NCI-H748 (cell line): Measurements from ENCODE around the gene PLEKHG4.

Source experiments
- DNase-seq: peaks from one replicate; lab custom pipeline; 2025; ENCODE audit not compliant: unreplicated experiment; lab: John Stamatoyannopoulos, UW

The PLEKHG4 gene

DNA sequence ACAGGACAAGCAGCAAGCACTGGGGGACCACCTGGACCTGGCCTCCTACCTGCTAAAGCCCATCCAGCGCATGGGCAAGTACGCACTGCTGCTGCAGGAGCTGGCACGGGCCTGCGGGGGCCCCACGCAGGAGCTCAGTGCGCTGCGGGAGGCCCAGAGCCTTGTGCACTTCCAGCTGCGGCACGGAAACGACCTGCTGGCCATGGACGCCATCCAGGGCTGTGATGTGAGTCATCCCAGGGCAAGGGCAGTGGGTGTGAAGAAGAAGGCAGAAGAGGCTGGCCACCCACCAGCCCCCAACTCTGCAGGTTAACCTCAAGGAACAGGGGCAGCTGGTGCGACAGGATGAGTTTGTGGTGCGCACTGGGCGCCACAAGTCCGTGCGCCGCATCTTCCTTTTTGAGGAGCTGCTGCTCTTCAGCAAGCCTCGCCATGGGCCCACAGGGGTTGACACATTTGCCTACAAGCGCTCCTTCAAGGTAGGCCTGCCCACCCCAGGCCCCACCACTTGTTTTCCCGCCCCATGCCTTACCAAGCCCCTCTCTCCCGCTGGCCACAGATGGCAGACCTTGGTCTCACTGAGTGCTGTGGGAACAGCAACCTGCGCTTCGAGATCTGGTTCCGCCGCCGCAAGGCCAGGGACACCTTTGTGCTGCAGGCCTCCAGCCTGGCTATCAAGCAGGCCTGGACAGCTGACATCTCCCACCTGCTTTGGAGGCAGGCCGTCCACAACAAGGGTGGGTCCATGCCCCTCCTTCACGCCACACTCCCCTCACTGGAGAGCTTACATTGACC, 7.3 kb downstream of the PLEKHG4 start:
- no peak for DNase-seq

DNA sequence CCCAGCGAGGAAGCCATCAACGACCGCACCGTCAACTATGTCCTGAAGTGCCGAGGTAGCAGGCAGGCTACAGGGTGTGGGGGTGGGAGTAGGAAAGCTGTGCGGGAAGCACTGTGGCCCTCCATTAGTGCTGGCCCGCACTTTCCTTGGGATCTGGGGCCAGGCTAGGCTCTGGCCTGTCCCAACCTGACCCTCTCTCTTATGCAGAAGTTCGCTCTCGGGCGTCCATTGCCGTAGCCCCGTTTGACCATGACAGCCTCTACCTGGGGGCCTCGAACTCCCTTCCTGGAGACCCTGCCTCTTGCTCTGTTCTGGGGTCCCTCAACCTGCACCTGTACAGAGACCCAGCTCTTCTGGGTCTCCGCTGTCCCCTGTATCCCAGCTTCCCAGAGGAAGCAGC, 8.6 kb downstream of the PLEKHG4 start:
- DNase-seq = no peak

DNA sequence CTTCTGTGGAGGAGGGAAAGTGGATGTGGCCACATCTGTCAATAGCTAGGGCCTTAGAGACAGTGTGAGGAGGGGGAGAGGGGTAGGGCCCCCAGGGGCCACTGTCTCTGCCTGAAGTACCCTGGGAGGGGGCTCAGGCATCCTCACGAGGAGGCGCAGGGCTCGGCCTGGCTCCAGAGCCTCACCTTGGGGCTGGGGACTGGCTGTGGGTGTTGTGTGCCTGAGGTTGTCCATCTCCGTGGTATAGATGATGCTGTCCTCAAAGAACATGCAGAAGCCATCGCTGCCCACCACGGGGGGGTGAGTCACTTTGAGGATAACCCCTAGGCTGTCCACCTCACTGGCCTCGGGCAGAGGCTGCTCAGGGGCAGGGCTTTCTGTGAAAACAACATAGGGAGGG, 12.1 kb downstream of the PLEKHG4 start:
- no peak for DNase-seq

DNA sequence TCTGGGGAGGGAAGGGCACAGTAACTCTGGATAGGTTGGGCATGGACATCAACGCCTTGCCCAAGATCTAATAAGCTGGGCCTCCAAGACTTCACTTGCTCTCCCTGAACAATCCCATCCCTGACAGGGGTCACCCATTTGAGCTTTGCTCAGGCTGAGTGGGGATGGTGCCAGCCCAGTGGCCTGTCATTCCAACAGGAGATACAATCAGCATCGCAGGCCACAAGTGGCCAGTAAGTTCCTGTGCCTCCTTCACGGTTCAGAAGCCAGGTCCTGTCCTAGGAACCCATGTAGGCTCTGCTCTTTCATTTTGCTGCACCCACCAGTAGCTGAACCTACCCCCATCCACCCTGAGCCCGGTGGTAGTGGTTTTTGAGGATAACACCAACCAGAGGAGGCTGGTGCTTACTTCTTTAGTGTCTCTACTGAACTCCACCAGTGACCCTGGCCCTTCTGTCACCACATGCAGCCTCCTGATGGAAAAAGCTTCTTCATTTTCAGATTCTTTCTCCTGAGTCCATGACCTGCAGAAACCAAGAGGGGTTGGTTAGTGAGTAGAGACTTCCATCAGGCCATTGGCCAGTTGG, 14.9 kb downstream of the PLEKHG4 start:
- DNase-seq = no peak

DNA sequence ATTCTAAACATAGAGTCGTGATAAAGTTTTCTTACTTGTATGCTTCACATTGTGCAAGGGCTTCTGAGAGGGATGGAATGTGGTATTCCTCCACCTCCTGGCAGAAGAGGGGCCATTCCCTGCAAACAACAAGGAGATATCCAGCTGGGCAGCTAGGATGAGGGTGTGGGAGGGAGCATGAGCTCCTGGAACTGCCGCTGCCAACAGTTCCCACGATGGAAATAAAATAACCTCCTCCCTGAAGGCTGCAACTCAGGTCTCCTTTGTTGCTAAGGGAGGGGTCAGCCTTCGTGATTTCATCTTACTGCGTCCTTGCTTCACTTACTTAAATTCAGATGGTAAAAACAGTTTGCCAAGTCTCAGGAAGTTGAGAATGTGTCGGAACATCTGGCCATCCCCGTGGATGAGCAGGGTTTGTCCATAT, 15.6 kb downstream of the PLEKHG4 start:
- DNase-seq = no peak

DNA sequence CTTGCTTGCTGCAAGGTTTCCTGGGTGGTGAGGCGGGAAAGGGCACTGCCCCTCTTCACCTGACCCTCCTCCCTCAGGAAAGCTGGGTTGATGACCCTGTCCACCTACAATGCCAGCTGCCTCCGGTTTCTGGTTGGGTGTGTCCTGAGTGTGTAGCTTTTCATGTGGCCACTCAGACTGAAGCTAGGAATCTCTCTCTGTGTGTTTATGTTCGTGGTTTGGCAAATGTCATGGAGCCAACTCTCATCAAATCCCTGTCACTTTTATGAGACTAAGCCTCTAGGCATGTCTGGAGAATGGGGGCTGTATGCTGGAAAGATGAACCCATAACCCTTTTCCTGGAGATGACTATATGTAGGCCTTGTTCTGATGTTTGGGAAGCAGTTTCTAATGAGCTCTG, 17.1 kb downstream of the PLEKHG4 start:
- no peak for DNase-seq

DNA sequence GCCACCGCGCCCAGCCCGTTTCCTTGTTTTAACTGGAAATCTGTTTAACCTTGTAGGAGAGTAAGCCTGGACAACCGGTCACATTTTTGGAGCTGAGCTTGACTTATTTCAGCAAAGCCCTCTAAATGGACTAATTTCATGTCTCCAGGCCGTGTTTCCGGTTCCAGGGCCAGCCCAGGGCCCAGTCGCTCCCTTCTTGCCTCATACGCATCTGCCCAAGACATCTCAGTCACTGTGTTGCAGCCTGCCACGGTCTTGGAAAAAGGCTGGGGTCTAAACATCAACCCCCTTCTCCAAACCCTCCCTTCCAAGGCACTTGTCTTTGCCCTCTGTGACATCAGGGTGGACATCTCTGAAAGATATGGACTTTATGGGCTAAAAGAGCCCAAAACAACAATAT, 18.9 kb downstream of the PLEKHG4 start:
- DNase-seq = no peak

DNA sequence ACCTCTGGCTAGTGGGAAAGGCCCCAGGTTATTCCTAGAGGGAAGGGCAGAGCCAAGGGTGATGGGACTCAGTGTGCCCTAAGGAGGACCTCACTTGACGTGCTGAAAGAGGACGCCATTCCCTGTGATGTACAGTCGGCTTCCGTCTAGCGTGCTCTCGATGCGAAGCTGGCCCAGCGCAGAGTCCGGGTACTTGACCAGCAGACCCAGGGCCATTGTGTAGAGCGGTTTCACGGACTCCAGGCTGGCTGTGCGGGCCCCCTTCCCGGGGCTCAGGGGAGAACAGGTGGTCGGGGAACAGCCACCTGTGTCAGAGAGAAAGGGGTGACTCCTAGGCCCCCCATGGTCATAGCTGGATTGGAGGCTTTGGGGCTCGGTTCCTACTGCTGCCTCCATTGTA, 19.9 kb downstream of the PLEKHG4 start:
- DNase-seq = no peak

DNA sequence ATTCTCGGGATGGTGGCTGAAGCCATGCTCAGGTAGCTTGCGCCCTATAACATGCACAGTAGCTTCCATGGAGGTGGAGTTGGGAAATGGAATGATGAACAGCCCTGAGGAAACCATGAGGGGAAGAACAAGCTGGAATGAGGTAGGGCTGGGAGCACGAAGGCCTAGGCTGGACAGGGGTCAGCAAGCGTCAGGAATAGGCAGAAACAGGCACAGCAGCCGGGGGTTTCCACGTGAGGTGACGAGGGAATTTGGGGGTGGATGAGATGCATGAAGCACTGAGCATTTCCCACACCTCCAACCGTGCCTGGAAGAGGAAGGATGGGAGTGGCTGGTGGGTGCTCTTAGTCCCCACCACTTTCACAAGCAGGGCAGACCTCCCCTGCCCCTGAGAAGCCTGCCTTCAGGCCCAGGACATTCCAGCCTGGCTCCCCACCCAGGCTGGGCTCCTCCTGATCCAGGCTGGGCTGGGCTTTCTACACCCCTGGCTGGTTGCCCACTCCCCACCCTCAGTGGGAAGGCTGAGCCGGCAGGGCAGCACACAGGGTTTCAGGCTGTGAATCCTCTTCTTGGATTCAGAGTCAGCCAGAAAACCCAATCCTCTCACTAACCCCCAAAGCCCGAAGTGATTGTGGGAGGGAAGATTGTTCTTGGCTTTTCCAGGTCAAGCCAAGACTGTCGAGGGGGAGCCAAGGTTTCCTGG, 21.9 kb downstream of the PLEKHG4 start:
- DNase-seq = no peak

DNA sequence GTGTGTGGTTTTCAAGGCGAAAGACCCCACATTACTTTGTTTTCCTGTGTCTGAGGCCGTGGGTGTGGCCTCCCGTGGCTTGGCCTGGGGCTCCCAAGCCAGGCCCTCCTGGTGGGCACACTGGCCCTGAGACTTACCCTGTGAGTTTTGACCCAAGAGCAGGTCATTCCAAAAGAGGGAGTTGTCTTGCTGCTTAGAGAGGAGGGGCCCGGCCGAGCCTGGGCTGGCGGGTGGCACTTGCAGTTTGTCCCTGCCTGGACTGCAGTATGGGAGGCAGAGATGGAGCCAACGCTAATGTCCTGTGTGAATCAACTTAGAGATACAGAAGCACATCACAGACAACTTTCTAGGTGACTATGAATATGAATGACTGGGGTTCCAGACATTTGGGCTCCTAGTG, 22.7 kb downstream of the PLEKHG4 start:
- DNase-seq = no peak

DNA sequence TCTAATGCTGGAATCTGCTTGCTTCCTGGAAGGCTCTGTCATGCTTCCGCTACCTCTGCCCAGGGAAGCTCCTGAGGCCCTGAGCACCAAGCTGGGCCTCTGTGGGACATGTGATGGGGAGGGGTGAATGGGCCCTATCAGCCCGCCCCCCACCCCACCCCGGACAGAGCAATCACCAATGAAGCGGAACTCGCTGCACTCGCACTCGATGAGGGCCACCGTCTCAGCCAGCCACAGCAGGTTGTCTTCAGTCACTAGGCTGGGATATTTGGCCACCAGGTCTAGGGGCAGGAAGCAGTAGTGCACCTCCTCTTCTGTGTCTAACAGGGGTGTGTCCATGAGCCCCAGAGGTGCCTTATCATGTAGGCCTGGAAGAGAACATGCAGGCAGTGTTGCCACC, 23.6 kb downstream of the PLEKHG4 start:
- no peak for DNase-seq

DNA sequence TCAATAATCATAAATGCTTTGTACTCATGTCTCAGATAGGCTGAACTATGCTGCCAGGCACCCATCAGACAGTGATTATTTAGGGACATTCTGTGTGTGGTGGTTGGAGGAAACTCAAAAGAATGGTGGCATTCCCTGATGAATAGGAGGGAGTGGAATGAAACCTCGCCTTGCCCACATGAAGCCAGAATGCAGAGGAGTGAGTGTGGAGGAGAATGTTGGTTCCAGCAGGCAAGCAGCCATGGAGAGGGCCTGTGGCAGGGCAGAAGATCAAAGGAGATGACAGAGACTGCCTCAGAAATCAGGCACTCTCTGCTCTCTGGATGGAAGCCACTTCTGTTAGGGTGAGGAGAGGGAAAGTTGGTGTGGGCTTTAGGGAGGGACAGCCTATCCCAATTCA, 24.7 kb downstream of the PLEKHG4 start:
- DNase-seq = no peak

DNA sequence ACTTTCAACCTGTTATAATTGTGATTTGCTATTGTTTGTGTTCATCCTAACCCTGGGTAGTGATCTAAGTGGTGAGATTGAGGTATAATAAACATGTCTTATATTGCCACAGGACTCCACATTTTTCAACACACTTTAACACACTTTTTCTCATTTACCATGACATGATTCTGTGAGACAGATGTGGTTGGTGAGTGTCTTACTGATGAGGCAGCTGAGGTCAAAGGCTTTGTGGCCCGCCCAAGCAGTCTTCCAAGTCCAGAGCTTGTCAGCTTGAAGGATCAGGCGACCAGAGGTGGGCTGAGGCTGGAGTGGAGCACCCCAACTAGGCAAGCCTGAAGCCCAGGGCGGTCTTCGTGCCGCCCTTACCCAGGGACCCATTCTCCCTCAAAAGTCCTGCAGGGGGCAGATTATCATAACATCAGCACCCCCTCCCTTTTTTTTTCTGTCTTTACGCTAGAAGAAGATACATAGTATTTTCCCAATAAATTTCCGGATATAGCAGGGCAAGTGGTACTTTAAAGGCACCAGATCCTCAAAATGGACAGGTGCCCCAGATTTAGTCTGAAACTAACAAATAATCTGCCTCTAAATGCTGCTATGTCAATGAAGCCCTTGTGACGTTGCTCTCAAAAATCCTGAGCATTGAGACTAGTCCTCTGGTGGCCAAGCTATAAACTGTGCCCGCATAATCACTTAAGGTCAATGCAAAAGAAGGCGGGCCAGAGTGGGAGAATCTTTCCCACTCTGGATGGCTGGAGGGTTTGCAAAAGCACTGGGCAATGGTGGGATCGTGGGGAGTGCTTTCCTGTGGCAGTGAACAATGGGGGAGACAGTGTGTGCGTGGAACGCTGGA, 26.1 kb downstream of the PLEKHG4 start:
- no peak for DNase-seq

DNA sequence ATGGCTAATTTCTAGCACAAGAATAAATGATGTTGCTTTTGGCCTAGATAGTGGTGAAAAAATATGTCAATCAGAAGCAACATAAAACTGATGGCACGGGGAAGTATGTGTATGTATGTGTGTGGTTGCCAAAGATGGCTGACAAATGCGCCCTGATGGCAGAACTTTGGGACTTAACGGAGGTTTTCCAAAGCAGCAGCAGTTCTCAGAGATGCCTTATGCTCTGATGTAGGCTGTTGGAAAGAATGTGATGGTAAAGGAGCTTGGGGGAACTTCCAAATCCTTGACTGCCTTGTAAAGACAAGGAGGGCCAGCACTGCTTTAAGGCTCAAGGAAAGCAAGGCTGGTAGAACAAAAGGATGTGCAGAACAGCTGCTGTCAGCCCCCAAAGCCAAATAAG, 31.2 kb downstream of the PLEKHG4 start:
- no peak for DNase-seq

DNA sequence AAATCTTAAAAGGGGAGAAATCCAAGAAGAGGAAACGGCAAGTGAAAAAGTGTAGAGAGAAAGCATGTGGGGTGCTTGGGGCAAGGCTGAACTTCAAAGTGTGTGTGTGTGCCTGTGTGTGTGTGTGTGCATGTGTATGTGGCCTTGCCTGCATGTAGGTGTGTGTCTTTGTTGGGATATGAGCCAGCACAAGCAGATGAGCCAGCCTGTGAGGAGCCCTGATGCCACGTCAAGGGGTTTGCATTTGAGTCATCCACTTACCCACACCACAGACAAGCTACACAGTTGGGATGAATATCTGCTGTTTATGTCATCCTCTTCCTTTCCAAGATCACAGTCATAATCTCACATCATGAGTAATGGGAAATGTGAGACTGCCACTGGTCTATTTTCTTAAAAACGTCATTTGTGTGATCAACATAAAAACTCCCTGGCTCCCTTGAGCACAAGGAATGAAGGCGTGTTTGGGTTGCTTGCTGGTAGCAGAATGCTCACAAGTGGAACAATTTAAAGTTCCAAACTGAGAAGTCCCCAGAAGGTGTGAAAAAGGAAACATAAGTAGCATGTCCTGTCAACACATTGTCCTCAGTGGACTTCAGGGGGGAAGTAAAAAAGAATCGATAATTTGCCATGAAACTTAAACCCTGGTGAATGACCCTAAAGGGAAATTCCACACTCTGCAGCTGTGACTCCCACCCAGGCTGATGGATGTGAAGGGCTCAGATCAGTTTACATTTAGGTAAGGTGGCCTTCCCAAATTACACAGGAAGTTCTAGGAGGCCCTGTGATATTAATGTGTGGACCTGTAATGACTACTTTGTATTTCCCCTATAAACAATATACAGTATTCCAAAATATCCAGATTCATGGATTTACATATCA, 32.5 kb downstream of the PLEKHG4 start:
- DNase-seq = no peak

DNA sequence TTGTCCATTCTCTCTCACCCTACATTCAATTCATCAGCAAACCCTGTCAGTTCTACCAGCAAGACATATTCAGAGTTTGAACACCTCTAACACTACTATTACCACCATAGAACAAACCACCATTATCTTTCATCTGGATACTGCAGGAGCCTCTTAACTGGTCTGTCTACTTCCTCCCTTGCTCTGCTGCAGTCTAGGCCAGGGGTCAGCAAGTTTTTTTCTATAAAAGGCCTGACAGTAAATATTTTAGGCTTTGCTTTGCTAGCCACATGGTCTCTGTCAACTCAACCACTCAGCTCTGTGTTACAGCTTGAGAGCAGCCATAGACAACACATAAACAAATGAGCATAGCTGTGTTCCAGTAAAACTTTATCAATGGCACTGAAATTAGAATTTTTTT, 33.4 kb downstream of the PLEKHG4 start:
- no peak for DNase-seq

DNA sequence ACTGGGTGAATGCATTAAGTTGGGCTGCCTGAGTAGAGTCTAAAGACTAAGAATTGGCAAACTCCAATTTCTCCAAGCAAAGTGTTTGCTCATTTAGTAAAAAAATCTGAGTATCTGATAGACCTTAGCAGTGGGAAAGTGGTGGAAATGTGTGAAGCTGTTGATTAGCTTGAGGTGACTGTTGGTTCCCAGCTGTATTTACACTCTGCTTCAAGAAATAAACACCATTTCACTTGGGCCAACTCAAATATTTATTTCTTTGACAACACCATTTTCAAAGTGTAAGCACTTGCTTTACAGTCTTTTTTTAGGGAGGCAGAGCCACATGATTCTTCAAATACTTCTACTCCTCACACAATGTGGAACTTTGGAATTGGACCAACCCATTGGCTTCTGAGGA, 38.5 kb downstream of the PLEKHG4 start:
- DNase-seq = no peak

DNA sequence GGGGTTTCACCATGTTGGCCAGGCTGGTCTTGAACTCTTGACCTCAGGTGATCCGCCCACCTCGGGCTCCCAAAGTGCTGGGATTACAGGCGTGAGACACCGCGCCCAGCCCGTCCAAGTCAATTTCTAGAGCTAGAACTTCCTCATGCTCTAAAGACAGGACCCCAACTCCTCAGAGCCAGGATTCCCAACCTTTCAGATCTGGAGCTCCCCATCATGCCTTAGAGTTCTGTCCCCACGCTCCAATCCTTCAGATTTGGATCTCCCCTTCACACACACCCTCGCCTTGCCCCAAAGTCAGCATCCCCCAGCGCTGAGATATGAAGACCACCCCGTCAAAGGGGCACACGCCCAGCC, 46.8 kb downstream of the PLEKHG4 start:
- no peak for DNase-seq

DNA sequence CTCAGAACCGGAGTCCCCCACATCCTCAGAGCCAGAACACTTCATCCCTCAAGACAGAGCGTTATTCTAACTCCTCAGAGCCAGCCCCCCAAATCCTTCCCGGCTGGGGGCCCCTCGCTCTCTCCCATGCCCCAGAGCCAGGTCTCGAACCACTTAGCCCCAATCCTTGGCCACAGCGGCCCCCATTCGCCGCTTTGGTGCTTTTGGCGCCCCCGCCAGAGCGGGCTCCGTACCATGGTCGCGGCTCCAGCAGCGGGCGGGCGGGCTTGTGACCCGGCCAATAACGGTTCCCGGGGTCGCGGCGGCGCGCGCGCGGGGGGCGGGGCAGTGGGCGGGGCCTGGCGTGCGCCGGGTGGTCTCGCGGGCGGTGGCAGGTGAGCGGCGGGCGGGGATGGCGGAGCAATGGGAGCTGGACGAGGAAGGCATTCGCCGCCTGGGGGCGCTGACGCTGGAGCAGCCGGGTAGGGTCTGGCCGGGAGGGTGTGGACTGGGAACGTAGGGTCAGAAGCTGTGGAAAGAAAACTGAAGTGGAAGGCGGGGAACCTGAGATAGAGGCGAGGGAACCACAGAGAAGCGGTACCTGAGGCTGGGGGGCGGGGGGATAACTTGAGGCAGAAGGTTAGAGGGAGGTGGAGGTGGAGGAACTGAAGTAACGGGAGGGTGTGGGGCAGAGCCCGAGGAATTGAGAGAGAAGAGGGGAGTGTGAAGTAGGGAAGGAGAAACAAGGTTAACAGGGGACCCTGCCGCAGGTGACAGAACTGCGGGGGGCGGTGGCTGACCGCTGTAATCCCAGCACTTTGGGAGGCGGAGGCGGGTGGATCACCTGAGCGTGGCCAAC, 47.4 kb downstream of the PLEKHG4 start, which contains the start of the genes KCTD19 and LRRC36:
Gene KCTD19 (minus strand): TSS at position 270 of the 838 bp plus-strand sequence. CDS start 34 bp downstream, at position 236.
Gene LRRC36 (plus strand): TSS at position 344 of the 838 bp plus-strand sequence. CDS start 48 bp downstream, at position 392.
- DNase-seq = peak; percentile 85
